ENCODE data around the gene CHMP6. TPM values are rescaled to one million over a fixed set of nuclear protein-coding genes. Genes with fewer than 3 reads are reported as not detected.

The CHMP6 gene
- total RNA-seq, 2 experiments from 2014 or later = 7.9 to 23.8 TPM

DNA sequence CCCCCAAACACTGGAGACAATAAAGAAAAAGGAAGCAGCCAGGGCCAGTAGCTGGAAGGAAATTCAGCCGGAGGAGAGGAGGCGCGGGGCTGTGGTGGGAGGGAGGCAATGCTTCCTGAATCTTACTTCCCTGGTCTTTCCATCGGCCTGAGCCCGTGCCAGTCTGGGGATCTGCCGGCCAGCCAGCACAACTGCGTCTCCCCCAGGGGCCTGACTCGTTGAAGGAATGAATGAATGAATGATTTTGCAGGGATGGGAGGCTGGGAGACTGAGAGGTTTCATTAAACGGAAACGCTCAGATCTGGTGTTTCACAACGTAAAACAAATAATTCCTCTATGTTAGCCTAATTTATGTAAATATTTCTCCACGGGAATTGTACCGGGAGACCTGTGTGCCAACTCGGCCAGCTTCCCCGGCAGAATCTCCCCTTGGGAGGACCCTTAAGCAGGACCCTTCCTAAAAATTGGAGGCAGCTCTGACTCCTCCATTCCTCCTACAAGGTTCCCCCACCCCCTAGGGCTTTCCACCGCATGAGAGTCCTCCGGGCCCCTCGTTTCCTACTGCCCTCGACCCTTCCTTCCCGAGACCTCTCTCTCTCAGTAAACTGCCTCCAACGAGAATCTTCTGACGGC lies 42.0 kb downstream of the CHMP6 start:
- no peak for TF ChIP-seq EZH2phosphoT487 (IDR thresholded peaks at IDR 0.05; ENCODE audit: borderline replicate concordance, low read depth, low read length)
- TF ChIP-seq, protein P1, sequence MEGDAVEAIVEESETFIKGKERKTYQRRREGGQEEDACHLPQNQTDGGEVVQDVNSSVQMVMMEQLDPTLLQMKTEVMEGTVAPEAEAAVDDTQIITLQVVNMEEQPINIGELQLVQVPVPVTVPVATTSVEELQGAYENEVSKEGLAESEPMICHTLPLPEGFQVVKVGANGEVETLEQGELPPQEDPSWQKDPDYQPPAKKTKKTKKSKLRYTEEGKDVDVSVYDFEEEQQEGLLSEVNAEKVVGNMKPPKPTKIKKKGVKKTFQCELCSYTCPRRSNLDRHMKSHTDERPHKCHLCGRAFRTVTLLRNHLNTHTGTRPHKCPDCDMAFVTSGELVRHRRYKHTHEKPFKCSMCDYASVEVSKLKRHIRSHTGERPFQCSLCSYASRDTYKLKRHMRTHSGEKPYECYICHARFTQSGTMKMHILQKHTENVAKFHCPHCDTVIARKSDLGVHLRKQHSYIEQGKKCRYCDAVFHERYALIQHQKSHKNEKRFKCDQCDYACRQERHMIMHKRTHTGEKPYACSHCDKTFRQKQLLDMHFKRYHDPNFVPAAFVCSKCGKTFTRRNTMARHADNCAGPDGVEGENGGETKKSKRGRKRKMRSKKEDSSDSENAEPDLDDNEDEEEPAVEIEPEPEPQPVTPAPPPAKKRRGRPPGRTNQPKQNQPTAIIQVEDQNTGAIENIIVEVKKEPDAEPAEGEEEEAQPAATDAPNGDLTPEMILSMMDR (conservative IDR thresholded peaks at IDR 0.05; ENCODE audit: low read length) = no peak
- no TSS peak for BruUV-seq (replicated peaks)
- no peaks in the 10 kb centered on the region for H3K79me2 ChIP-seq (ENCODE audit: insufficient read depth, low read depth, low read length)
- H3K9me3 ChIP-seq (ENCODE audit: low read length) = no peaks in the 10 kb centered on the region
- intact Hi-C loops (cut with micrococcal nuclease; ENCODE audit: unreplicated experiment) = no loop called here
- H2AFZ ChIP-seq (ENCODE audit: low read length) = no peak overlapping the region
- H3K9me2 ChIP-seq (ENCODE audit: insufficient read depth, low read length) = no peaks in the 10 kb centered on the region
- no peak overlapping the region for H3K4me3 ChIP-seq (ENCODE audit: low read depth, low read length, poor library complexity, severe bottlenecking)
- POLR2A ChIA-PET = no interaction called here
- peaks cover 5% of the 10 kb centered on the region for H3K4me1 ChIP-seq (ENCODE audit: insufficient read depth, low read length, poor library complexity, severe bottlenecking)
- DNase-seq (ENCODE audit: low spot score) = no peak
- no peak overlapping the region for H3K27ac ChIP-seq (ENCODE audit: low read depth, low read length, poor library complexity, severe bottlenecking)
- H3K36me3 ChIP-seq (ENCODE audit: insufficient read depth, low read length) = no peaks in the 10 kb centered on the region
- 0 out of 2 replicates have a peak, but pooled peaks cover 4% of the 10 kb centered on the region for H4K20me1 ChIP-seq (ENCODE audit: insufficient read depth, low read length)
- H3K4me2 ChIP-seq (ENCODE audit: low read length) = no peak overlapping the region
- CTCF ChIA-PET (ENCODE audit: unreplicated experiment) = no interaction called here

DNA sequence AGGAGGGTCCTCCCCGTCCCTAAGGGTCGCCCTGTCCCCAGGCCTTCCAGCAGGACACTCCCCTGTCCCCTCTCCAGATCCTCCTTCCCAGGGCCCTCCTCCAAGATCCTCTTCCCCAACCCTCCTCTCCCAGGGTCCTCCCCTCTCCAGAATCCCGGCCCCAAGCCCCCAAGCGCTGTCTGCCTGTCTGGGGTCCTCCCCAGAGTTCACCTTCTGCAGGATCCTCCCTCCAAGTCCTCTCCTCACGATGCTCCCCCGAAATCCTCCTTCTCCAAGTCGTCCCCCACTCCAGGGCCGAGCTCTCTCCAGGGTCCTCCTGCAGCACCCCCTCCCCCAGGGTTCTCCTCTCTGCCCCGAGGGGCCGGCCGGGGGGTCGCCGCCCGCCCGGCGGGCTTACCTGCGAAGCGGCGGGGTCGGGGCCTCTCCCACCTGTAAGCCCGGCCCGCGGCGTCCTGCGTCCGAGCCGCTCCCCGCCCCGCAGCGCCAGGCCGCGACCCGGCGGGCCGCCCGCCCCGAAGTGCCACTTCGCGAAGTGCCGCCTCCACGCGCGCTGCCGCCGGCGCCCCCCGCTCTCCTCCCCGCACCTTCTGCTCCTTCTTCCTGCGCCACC lies 42.6 kb downstream of the CHMP6 start:
- no peak overlapping the region for H3K27ac ChIP-seq (ENCODE audit: low read depth, low read length, poor library complexity, severe bottlenecking)
- H3K9me2 ChIP-seq (ENCODE audit: insufficient read depth, low read length) = no peaks in the 10 kb centered on the region
- 0 out of 2 replicates have a peak, but pooled peaks cover 4% of the 10 kb centered on the region for H4K20me1 ChIP-seq (ENCODE audit: insufficient read depth, low read length)
- no TSS peak for BruUV-seq (replicated peaks)
- no peaks in the 10 kb centered on the region for H3K9me3 ChIP-seq (ENCODE audit: low read length)
- ChIA-PET CTCF (ENCODE audit: unreplicated experiment) (no interaction called here), POLR2A (no interaction called here)
- no peak for DNase-seq (ENCODE audit: low spot score)
- H3K4me3 ChIP-seq (ENCODE audit: low read depth, low read length, poor library complexity, severe bottlenecking) = peak overlapping the region; percentile 38
- no peaks in the 10 kb centered on the region for H3K36me3 ChIP-seq (ENCODE audit: insufficient read depth, low read length)
- H2AFZ ChIP-seq (ENCODE audit: low read length) = no peak overlapping the region
- peaks cover 5% of the 10 kb centered on the region for H3K4me1 ChIP-seq (ENCODE audit: insufficient read depth, low read length, poor library complexity, severe bottlenecking)
- TF ChIP-seq EZH2phosphoT487 (IDR thresholded peaks at IDR 0.05; ENCODE audit: borderline replicate concordance, low read depth, low read length) = no peak
- TF ChIP-seq, protein P1 (conservative IDR thresholded peaks at IDR 0.05; ENCODE audit: low read length) = no peak
- no peaks in the 10 kb centered on the region for H3K79me2 ChIP-seq (ENCODE audit: insufficient read depth, low read depth, low read length)
- intact Hi-C loops (cut with micrococcal nuclease; ENCODE audit: unreplicated experiment) = no loop called here
- peak overlapping the region; percentile 54; the same call in 1 of the 2 replicates for H3K4me2 ChIP-seq (ENCODE audit: low read length)

Measured in OCI-LY7 (cell line).